Activated CD8-positive, alpha-beta T cell treated with anti-CD3 and anti-CD28 coated beads, Interleukin-2, amount 10 ng/mL, durations not matched to agents 7 days and 5 days (primary cell): ENCODE results near the gene S100A3. TPM values are rescaled to one million over a fixed set of nuclear protein-coding genes. Genes with fewer than 3 reads are reported as not detected.
"Not testable (repeated sequence)": the region's sequence is repeated elsewhere in the genome, so short reads cannot be mapped to it uniquely, and the experiment has no call there.

ENCODE experiments used
- ATAC-seq: fragments of 150-1000 bp; cut with Tn5 transposase; one replicate; pipeline ENCODE4 v1.10.0; 2021; ENCODE audit warnings: moderate library complexity
- CTCF ChIA-PET: fragments of 350-600 bp; sonication (Branson Sonifier 250); formaldehyde crosslinking; loops from one replicate; lab custom pipeline; 2021; ENCODE audit warnings: antibody characterized with exemption; lab: Charles Lee
- POLR2A ChIA-PET: fragments of 350-600 bp; sonication (Branson Sonifier 250); formaldehyde crosslinking; loops from one replicate; lab custom pipeline; 2021; ENCODE audit warnings: antibody characterized with exemption; lab: Charles Lee
- DNase-seq: peaks from one replicate; pipeline ENCODE4 v3.0.0-alpha.2; 2020
- H3K27ac Mint-ChIP-seq: one replicate; pipeline ENCODE4 v1.8.0; 2021; ENCODE audit warnings: mild to moderate bottlenecking, mixed read lengths
- H3K27me3 Mint-ChIP-seq: one replicate; pipeline ENCODE4 v1.8.0; 2021; ENCODE audit warnings: low read depth, mixed read lengths
- H3K36me3 Mint-ChIP-seq: one replicate; pipeline ENCODE4 v1.8.0; 2021; ENCODE audit warnings: low read depth, mixed read lengths
- H3K4me1 Mint-ChIP-seq: one replicate; pipeline ENCODE4 v1.8.0; 2021; ENCODE audit warnings: low read depth, mixed read lengths
- H3K4me3 Mint-ChIP-seq: one replicate; pipeline ENCODE4 v1.8.0; 2021; ENCODE audit warnings: mild to moderate bottlenecking, mixed read lengths
- H3K9me3 Mint-ChIP-seq: one replicate; pipeline ENCODE4 v1.8.0; 2022; ENCODE audit warnings: mixed read lengths; ENCODE audit not compliant: insufficient read depth
- total RNA-seq, 2 experiments: library from RNA; stranded (reverse); gene quantifications; one replicate each; pipeline ENCODE4 v1.2.3, GENCODE V29; 2021

S100A3 gene
- total RNA-seq, 2 experiments from 2014 or later, result not detected

DNA sequence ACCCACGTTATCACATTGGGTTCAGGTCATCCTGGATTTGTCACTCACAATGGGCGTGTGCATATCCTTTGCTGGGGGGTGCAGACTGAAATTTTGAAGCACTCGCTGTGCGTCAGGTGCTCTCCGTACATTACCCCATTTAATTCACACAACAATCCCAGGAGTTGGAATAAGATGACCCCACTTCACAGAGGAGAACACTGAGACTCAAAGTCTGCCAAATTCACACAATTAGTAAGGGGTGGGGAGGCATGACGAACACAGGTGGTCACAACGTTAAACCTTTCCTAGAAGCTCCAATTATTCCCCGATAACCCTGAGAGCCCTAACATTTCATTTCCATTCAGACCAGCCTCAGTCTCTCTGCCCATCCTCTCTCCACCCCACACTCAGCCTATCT lies 20.4 kb upstream of the S100A3 start:
- Mint-ChIP-seq H3K27me3 (peaks cover 11% of the 10 kb centered on the region), H3K27ac (no peak overlapping the region), H3K9me3 (no peaks in the 10 kb centered on the region), H3K4me1 (peaks cover 52% of the 10 kb centered on the region), H3K4me3 (no peak overlapping the region), H3K36me3 (no peaks in the 10 kb centered on the region)
- DNase-seq (no peak), ATAC-seq (no peak)
- ChIA-PET CTCF (interaction anchor here (1.0 to 7.4 kb wide), 14 partner anchors 9 to 102 kb away, joined by 3 to 245 read pairs (median 13); partner anchors contain the start of genes CHTOP, S100A1, S100A13 and S100A4), POLR2A (interaction anchor here (1.7 kb wide), 1 partner anchor 59 kb away, joined by 3 read pairs; no protein-coding TSS in a partner anchor)

- Mint-ChIP-seq H3K27me3 (peaks cover 11% of the 10 kb centered on the region), H3K4me1 (peaks cover 52% of the 10 kb centered on the region)
- ATAC-seq, result peak; percentile 55
Observed at GRCh38 chr1:153568367-153569099, 19.5 kb upstream of the S100A3 start.

GRCh38 chr1:153567621-153568366 lies 18.7 kb upstream of the S100A3 start:
- Mint-ChIP-seq H3K27ac (peak overlapping the region; percentile 6), H3K9me3 (no peaks in the 10 kb centered on the region), H3K27me3 (peaks cover 11% of the 10 kb centered on the region), H3K4me1 (peaks cover 47% of the 10 kb centered on the region), H3K4me3 (no peak overlapping the region), H3K36me3 (no peaks in the 10 kb centered on the region)
- DNase-seq (no peak), ATAC-seq (no peak)
- CTCF ChIA-PET, result interaction anchor here (0.6 to 7.4 kb wide), 27 partner anchors 8 to 378 kb away, joined by 3 to 245 read pairs (median 6); partner anchors contain the start of genes DENND4B, S100A1, S100A13 and S100A4
- POLR2A ChIA-PET, result interaction anchor here (1.0 to 1.7 kb wide), 4 partner anchors 11 to 35 kb away, joined by 3 to 12 read pairs (median 6); partner anchors contain the start of gene S100A6

More at GRCh38 chr1:153568367-153569099, 19.5 kb upstream of the S100A3 start:
- ChIA-PET POLR2A (interaction anchor here (0.6 to 1.7 kb wide), 6 partner anchors 12 to 58 kb away, joined by 3 to 12 read pairs (median 4); partner anchors contain the start of gene S100A6), CTCF (interaction anchor here (0.6 to 7.4 kb wide), 28 partner anchors 8 to 378 kb away, joined by 3 to 245 read pairs (median 6); partner anchors contain the start of genes DENND4B, S100A1, S100A13 and S100A4)
- H3K4me3 Mint-ChIP-seq, result peak overlapping the region; percentile 57
- H3K36me3 Mint-ChIP-seq, result no peaks in the 10 kb centered on the region
- peak; percentile 87 for DNase-seq
- peak overlapping the region; percentile 36 for H3K27ac Mint-ChIP-seq
- H3K9me3 Mint-ChIP-seq, result no peaks in the 10 kb centered on the region

DNA sequence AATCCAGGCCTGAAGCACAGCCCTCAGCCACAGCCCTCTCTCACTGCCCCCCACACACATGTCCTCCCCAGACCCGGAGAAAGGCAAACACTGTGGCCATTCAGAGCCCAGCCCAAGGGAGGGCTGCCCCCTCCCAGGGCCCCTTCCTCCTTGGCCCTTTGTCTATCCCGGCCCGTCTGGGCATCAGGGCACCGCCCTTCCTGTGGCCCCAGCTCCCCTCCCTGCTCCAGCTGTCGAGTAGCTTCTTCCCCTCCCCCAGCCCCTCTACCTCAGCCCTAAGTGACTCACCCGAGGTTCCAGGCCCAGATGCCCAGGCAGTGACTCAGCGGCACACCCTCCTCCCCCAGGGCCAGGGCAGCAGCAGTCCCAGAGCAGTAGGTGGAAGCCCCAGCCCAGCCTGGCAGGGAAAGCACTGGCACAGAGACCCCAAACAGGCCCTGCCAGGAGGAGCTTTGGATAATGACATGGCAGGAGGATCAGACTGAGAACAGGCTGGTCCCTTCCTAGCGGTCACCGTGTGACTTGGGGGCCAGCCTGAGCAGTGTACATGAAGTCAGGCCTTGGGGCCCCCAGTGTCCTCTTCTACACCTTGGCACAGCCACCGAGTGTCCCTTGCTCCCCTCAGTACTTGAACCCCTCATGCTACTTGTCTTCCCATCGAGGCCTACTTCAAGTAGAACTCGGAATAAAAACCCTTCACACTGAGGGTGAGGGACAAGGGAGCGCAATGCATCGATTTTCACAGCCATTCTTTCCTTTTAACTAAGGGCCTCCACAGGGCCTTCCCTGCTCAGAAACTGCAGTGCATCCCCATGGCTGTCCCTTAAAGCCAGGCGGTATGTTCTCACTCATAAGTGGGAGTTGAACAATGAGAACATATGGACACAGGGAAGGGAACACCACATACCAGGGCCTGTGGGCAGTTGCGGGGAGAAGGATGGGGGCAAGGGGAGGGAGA lies 17.6 kb upstream of the S100A3 start:
- ChIA-PET CTCF (interaction anchor here (0.7 to 8.3 kb wide), 8 partner anchors 22 to 214 kb away, joined by 4 to 106 read pairs (median 6); partner anchors contain the start of genes S100A4, S100A5 and S100A6), POLR2A (interaction anchor here (1.1 to 2.0 kb wide), 7 partner anchors 21 to 67 kb away, joined by 4 to 16 read pairs (median 6); partner anchors contain the start of genes CHTOP, S100A4, S100A5 and S100A6)
- Mint-ChIP-seq H3K36me3 (no peaks in the 10 kb centered on the region), H3K27me3 (peaks cover 11% of the 10 kb centered on the region), H3K4me1 (peaks cover 38% of the 10 kb centered on the region), H3K4me3 (no peak overlapping the region), H3K9me3 (no peaks in the 10 kb centered on the region), H3K27ac (peak overlapping the region; percentile 92)
- peak; percentile 82 for ATAC-seq
- peak; percentile 83 for DNase-seq

GRCh38 chr1:153565529-153566374 lies 16.7 kb upstream of the S100A3 start, which contains the start of gene S100A2:
S100A2 (minus strand) TSS chr1:153565844; CDS start chr1:153563877, 1,967 bp downstream.
- CTCF ChIA-PET, result interaction anchor here (0.6 to 8.3 kb wide), 9 partner anchors 21 to 213 kb away, joined by 3 to 106 read pairs (median 5); partner anchors contain the start of genes S100A4, S100A5 and S100A6
- H3K4me1 Mint-ChIP-seq, result peaks cover 36% of the 10 kb centered on the region
- H3K4me3 Mint-ChIP-seq, result no peak within 1 kb of the TSS
- peak within 1 kb of the TSS; percentile 95 for H3K27ac Mint-ChIP-seq
- DNase-seq (no peak), ATAC-seq (peak; percentile 31)
- POLR2A ChIA-PET, result interaction anchor here (1.1 to 2.0 kb wide), 7 partner anchors 20 to 68 kb away, joined by 4 to 16 read pairs (median 6); partner anchors contain the start of genes CHTOP, S100A4, S100A5 and S100A6
- no peaks in the 10 kb centered on the region for H3K9me3 Mint-ChIP-seq
- H3K27me3 Mint-ChIP-seq, result peaks cover 8% of the 10 kb centered on the region
- no peaks in the 10 kb centered on the region for H3K36me3 Mint-ChIP-seq

DNA sequence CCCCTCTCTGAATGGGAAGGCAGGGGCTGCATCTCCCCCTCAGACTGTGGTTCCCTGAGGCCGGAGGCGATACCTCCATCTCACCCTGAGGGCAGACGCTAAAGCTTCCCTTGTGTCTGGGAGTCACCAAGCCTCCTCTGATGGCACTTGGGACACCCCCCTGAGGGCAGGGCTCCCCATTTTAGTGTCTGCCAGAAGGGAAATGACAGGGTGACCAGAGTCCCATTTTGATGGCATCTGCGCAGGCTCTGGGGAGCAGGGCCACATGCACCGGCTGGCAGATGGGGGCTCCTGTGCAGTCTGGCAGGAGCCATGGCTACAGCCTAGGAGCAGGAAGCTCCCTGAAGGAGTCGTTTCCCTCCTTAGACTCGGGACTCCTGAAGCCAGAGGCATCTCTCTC lies 14.9 kb upstream of the S100A3 start:
- ATAC-seq, result no peak
- DNase-seq, result no peak
- H3K4me3 Mint-ChIP-seq, result no peak overlapping the region
- POLR2A ChIA-PET, result interaction anchor here (0.6 to 0.9 kb wide), 3 partner anchors 19 to 70 kb away, joined by 3 to 4 read pairs (median 3); no protein-coding TSS in a partner anchor
- peaks cover 33% of the 10 kb centered on the region for H3K4me1 Mint-ChIP-seq
- no peaks in the 10 kb centered on the region for H3K36me3 Mint-ChIP-seq
- CTCF ChIA-PET, result interaction anchor here (1.1 to 8.3 kb wide), 4 partner anchors 8 to 53 kb away, joined by 3 to 106 read pairs (median 36); partner anchors contain the start of gene S100A6
- no peaks in the 10 kb centered on the region for H3K9me3 Mint-ChIP-seq
- no peak overlapping the region for H3K27ac Mint-ChIP-seq
- no peaks in the 10 kb centered on the region for H3K27me3 Mint-ChIP-seq

DNA sequence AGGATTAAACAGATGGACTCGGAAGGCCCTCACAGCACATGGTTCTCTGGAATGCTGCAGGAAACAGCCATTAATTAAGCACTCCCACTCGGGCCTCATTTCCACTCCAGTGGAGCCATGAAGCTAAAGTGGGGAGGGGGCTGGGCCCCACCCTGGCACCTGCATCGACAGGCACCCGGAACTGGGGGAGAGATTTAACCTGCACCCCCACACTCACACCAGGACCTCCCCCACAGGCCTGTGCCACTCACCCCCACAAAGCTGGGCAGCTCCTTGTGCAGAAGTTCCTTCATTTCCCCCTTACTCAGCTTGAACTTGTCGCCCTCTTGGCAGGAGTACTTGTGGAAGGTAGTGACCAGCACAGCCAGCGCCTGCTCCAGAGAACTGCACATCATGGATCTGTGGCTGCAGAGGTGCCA lies 14.4 kb upstream of the S100A3 start:
- peaks cover 29% of the 10 kb centered on the region for H3K4me1 Mint-ChIP-seq
- ATAC-seq (no peak), DNase-seq (no peak)
- ChIA-PET POLR2A (interaction anchor here (0.6 to 0.9 kb wide), 3 partner anchors 18 to 71 kb away, joined by 3 to 4 read pairs (median 3); no protein-coding TSS in a partner anchor), CTCF (interaction anchor here (1.1 to 8.3 kb wide), 4 partner anchors 9 to 53 kb away, joined by 3 to 106 read pairs (median 36); partner anchors contain the start of gene S100A6)
- no peaks in the 10 kb centered on the region for H3K27me3 Mint-ChIP-seq
- no peak overlapping the region for H3K4me3 Mint-ChIP-seq
- no peak overlapping the region for H3K27ac Mint-ChIP-seq
- H3K36me3 Mint-ChIP-seq, result no peaks in the 10 kb centered on the region
- H3K9me3 Mint-ChIP-seq, result no peaks in the 10 kb centered on the region

DNA sequence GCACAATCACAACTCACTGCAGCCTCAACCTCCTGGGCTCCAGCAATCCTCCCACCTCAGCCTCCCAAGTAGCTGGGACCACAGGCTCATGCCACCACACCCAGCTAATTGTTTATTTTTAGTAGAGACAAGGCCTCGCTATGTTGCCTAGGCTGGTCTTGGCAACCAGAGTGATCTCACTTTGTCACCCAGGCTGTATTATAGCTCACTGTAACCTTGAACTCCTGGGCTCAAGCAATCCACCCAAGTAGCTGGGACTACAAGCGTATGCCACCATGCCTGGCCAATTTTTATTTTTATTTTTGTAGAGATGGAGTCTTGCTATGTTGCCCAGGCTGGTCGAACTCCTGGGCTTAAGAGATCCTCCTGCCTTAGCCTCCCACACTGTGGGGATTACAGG lies 13.0 kb upstream of the S100A3 start:
- ATAC-seq, H3K36me3 Mint-ChIP-seq, DNase-seq, H3K9me3 Mint-ChIP-seq, H3K4me3 Mint-ChIP-seq, H3K27ac Mint-ChIP-seq, H3K27me3 Mint-ChIP-seq: not testable (repeated sequence)
- ChIA-PET CTCF (interaction anchor here (1.4 to 8.3 kb wide), 4 partner anchors 9 to 51 kb away, joined by 4 to 106 read pairs (median 38); partner anchors contain the start of genes S100A4 and S100A6), POLR2A (interaction anchor here (1.9 to 2.4 kb wide), 2 partner anchors 17 to 26 kb away, joined by 6 to 8 read pairs; partner anchors contain the start of gene S100A6)
- peaks cover 18% of the 10 kb centered on the region for H3K4me1 Mint-ChIP-seq

DNA sequence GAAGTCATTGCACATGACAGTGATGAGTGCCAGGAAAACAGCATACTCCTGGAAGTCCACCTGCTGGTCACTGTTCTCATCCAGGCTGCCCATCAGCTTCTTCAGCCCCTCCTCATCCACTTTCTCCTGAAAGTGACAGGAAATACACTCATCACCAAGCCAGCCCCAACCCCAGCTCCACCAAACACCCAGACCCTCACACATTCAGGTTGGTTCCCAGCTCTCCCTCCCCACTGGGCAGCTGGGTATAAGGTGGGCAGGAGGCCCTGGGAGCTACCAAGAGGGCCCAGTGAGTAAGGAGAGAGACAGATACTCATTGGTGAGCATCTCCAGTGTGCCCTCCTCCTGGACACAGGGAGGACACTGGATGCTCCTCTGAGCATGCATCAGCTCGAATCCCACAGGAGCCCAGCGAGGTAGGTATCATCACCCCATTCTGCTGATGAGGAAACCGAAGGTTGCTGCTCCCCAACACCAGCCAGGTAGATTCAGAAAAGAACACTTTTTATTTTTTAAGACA lies 12.5 kb upstream of the S100A3 start:
- ChIA-PET POLR2A (interaction anchor here (1.9 to 2.4 kb wide), 2 partner anchors 17 to 26 kb away, joined by 6 to 8 read pairs; partner anchors contain the start of gene S100A6), CTCF (interaction anchor here (1.4 to 8.3 kb wide), 5 partner anchors 9 to 67 kb away, joined by 4 to 106 read pairs (median 8); partner anchors contain the start of genes S100A4 and S100A6)
- H3K4me3 Mint-ChIP-seq, result no peak overlapping the region
- no peaks in the 10 kb centered on the region for H3K9me3 Mint-ChIP-seq
- H3K27me3 Mint-ChIP-seq, result no peaks in the 10 kb centered on the region
- DNase-seq, result no peak
- H3K27ac Mint-ChIP-seq, result no peak overlapping the region
- ATAC-seq, result no peak
- no peaks in the 10 kb centered on the region for H3K36me3 Mint-ChIP-seq
- H3K4me1 Mint-ChIP-seq, result peaks cover 13% of the 10 kb centered on the region
